HG03565 (cell line): ENCODE measurements around the gene UTP18.
"Not testable (repeated sequence)": the region's sequence is repeated elsewhere in the genome, so short reads cannot be mapped to it uniquely, and the experiment has no call there.

ENCODE experiments used
- ATAC-seq: cut with Tn5 transposase; IDR thresholded peaks from one replicate; pipeline ENCODE4 v1.9.1; 2021; ENCODE audit warnings: mild to moderate bottlenecking, moderate library complexity; ENCODE audit not compliant: unreplicated experiment

UTP18 gene

DNA sequence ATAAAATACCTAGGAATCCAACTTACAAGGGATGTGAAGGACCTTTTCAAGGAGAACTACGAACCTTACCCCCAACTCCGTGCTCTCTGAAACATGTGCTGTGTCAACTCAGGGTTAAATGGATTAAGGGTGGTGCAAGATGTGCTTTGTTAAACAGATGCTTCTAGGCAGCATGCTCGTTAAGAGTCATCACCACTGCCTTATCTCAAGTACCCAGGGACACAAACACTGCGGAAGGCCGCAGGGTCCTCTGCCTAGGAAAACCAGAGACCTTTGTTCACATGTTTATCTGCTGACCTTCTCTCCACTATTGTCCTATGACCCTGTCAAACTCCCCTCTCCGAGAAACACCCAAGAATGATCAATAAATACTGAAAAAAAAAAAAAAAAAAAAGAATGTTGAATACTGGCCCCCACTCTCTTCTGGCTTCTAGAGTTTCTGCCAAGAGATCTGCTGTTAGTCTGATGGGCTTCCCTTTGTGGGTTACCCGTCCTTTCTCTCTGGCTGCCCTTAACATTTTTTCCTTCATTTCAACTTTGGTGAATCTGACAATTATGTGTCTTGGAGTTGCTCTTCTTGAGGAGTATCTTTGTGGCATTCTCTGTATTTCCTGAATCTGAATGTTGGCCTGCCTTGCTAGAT is 70.6 kb downstream of the UTP18 start:
- not testable (repeated sequence) for ATAC-seq

DNA sequence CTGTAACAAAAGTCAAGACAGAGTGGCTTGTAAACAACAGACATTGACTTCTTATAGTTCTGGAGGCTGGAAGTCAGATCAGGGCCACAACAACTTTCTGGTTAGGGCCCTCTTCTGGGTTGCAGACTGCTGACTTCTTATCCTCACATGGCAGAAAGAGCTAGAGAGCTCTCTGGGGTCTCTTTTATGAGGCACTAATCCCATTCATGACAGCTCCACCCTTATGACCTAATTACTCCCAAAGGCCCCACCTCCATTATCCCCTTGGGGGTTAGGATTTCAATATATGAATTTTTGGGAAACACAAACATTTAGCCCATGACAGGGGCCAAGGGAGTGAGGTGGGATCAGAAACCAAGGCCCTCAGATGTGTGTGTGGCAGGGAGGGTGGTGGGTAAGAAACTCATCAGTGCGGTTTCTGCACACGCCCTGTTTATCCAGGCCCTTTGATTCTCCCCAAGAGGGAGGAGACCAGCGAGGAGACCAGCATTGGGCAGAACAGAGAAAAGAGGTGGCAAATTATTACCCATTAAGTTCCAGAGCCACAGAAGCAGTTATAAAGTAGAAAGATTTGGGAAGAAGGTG is 74.8 kb downstream of the UTP18 start:
- ATAC-seq = no peak

DNA sequence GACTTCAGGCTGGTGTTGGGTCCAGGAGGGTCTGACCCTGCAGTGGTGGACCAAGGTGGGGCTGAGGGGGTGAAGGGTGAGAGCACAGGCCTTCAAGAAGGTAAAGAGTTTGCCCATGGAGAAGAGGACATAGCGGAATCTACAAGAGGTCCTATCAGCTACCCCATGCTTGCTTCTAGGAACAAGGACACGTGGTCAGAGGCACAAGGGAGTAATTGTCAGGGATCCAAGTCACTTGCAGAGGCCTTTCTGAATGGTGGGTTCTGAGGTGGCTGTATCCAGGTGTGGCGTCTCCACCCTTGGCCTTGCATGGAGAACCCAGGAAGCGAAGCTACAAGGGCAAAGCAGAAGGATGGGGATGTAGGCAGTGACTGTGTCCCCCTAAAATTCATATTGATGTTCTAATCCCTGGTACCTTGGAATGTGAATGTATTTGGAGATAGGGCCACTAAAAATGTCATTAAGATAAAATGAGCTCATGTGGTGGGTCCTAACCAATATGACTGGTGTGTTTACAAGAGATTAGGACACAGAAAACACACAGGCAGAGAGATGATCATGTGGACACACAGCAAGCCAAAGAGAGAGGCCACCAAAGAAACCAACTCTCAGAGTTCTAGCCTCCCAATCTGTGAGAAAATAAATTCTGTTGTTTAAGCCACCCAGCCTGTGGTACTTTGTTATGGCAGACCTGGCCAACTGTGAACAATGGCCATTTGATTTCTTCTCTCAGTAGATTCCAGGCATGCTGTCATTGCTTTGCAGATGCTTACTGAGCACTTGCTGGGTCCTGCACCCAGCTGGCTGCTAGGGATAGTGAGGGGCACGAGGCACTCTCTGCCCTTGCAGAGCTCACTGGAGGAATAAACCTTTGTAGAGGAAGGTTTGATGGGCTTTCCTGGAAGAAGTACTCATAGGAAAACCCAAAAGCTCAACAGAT is 75.8 kb downstream of the UTP18 start:
- no peak for ATAC-seq

DNA sequence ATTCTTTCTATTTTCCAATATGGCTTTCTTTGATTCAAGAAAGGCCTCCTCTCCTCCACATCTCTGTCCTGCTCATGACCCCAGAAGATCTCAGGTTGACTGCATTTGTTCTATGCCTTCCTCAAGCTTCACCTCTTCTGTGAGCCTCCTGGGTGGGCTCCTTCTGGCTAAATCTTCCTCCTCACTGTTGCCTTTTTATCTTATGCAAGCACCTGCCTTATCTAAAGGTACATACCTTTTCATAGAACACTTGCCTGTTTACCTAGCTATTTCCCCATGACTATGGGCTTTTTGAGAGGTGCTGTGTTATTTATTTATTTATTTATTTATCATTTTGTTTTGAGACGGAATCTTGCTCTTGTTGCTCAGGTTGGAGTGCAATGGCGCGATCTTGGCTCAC is 81.1 kb downstream of the UTP18 start:
- no peak for ATAC-seq

DNA sequence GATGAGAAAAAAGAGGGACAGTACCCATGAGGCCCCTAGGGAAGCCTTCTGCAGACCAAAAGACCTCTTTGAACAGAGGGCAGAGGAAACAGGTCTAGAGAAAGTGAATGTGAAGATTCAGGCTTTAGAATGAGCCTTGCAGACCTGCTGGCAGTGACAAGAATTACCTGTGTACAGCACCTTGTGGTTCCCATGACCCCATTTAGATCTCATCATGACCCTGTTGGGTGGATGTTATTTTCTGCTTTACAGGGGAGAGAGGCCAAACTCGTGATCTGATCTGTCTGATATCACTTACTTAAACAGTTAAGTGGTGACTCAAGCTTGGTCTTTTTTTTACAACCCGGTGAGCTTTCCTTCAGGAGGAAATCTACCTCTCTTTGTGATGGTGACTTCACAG is 81.9 kb downstream of the UTP18 start:
- no peak for ATAC-seq

DNA sequence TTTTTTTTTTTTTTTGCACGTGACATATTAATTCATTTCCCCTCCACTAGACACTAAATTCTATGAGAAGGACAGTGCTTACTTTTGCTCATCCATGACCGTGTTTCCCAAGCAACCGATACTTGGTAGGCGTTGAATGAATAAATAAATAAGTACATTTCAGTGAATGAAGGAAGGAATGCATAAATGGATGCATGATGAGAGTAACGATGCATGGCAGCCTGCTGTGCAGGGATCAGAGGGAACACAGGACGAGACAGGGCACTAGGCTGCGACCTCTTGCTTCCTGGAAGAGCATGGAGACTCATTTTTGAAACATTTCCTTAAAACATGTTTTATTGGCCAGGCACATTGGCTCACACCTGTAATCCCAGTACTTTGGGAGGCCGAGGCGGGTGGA is 84.2 kb downstream of the UTP18 start:
- no peak for ATAC-seq

DNA sequence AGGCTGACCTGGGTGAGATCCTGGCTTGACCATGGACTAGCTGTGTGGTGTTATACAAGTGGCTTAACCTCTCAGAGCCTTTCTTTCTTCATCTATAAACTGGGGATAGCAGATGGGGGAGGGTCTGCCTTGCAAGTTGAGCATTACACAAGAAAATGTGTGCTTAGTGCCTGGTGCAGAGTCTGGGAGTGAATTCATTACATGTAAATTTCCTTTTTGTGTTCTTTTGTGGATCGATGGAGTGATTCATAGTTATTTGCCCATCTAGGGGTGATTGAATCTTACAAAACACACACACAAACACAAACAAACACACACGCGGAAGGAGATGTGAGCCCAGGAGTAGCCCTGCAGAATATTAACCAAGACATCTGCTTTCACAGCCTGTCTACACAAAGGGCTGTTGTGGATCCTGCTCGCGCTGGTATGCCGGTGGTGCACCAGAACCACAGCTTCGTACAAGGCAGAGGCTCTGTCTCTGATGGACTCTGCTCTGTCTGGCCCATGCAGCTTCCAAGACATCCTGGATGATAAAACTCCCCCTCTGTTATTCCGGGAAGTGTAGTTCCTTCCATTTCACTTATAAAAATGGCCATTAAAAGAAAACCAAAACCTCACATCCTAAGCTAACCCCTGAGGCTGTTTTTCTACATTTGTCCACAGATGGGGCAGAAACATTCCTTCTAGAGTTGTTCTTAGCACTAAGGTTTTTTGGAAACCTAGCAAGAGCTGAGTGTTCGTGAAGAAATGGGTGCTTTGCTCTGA is 86.1 kb downstream of the UTP18 start:
- ATAC-seq = no peak
